Breast epithelium (tissue), 3 donors: ENCODE results near the gene TENM3.

Source experiments
- POLR2A ChIP-seq: fragments of 450-650 bp; IDR thresholded peaks from one replicate; pipeline ENCODE4 v1.6.1; 2016; ENCODE audit warnings: antibody characterized with exemption, mild to moderate bottlenecking, moderate library complexity
- TF ChIP-seq, protein P1 (sequence below), 3 donors: fragments of 450-650 bp; IDR thresholded peaks; one replicate each; pipeline ENCODE4 v1.5.1; 2016 to 2017; ENCODE audit warnings: antibody characterized with exemption in 3 of 3, mild to moderate bottlenecking in 3 of 3, moderate library complexity in 3 of 3

DNA sequence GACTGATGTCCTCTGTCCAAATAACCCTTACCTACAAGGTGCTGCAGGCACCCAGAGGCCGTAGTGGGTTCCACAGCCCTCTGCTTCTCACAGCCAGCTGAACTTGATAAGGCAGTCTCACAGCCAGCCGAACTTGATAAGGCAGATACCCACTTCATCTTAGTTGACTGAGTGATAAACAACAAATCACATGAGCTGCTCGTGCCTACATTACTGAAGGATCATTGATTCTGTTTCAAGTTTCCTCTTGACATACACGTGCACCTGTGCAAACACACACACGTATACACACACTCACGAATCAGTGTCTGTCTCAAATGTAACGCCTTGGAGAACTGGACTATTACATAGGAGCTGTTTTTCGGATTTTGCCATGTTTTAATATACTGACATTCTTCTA is 397.7 kb downstream of the TENM3 start:
- TF ChIP-seq, protein P1, sequence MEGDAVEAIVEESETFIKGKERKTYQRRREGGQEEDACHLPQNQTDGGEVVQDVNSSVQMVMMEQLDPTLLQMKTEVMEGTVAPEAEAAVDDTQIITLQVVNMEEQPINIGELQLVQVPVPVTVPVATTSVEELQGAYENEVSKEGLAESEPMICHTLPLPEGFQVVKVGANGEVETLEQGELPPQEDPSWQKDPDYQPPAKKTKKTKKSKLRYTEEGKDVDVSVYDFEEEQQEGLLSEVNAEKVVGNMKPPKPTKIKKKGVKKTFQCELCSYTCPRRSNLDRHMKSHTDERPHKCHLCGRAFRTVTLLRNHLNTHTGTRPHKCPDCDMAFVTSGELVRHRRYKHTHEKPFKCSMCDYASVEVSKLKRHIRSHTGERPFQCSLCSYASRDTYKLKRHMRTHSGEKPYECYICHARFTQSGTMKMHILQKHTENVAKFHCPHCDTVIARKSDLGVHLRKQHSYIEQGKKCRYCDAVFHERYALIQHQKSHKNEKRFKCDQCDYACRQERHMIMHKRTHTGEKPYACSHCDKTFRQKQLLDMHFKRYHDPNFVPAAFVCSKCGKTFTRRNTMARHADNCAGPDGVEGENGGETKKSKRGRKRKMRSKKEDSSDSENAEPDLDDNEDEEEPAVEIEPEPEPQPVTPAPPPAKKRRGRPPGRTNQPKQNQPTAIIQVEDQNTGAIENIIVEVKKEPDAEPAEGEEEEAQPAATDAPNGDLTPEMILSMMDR (IDR thresholded peaks at IDR 0.05) = no peak
- TF ChIP-seq POLR2A = no peak
